HAP-1 (cell line): ENCODE measurements around the gene FAF1.
A peak's percentile ranks its signal among the peaks of the same experiment; 100 is the strongest.
"Not testable (repeated sequence)": the region's sequence is repeated elsewhere in the genome, so short reads cannot be mapped to it uniquely, and the experiment has no call there.

ENCODE experiments used
- DNase-seq, 2 experiments: peaks; one replicate each; pipeline ENCODE4 v3.0.0-alpha.2; 2016 to 2020; ENCODE audit warnings: low spot score in 2 of 2
- H3K27me3 ChIP-seq: fragments of 250-450 bp; sonication (Bioruptor Pico); 2 replicates; pipeline ENCODE4 v1.5.1; 2020; ENCODE audit warnings: low read depth, mild to moderate bottlenecking, moderate library complexity
- H3K36me3 ChIP-seq: fragments of 250-450 bp; sonication (Bioruptor Pico); replicated peaks from 2 replicates; pipeline ENCODE4 v1.5.1; 2020; ENCODE audit warnings: mild to moderate bottlenecking
- H3K4me1 ChIP-seq: fragments of 250-450 bp; sonication (Bioruptor Pico); 2 replicates; pipeline ENCODE4 v1.5.1; 2020; ENCODE audit warnings: mild to moderate bottlenecking
- H3K4me3 ChIP-seq: fragments of 250-450 bp; sonication (Bioruptor Pico); 2 replicates; pipeline ENCODE4 v1.5.1; 2020; ENCODE audit warnings: mild to moderate bottlenecking, moderate library complexity
- H3K9me3 ChIP-seq: fragments of 250-450 bp; sonication (Bioruptor Pico); 2 replicates; pipeline ENCODE4 v1.5.1; 2020; ENCODE audit warnings: mild to moderate bottlenecking, moderate library complexity
- in situ Hi-C: fragments of 300-500 bp; cut with MboI; formaldehyde crosslinking; loops from 3 replicates; pipeline ENCODE4 v1.14.3; 2020; ENCODE audit warnings: low sequenced_read_pairs, inconsistent platforms, mixed read lengths

FAF1 gene

GRCh38 chr1:50894340-50894739, 65.7 kb downstream of the FAF1 start:
- no peaks in the 10 kb centered on the region for H3K27me3 ChIP-seq
- in situ Hi-C loops = no loop called here
- no peaks in the 10 kb centered on the region for H3K4me1 ChIP-seq
- DNase-seq = no peak
- H3K36me3 ChIP-seq = no peaks in the 10 kb centered on the region
- H3K9me3 ChIP-seq = no peaks in the 10 kb centered on the region; the same call in 1 of the 2 replicates
- H3K4me3 ChIP-seq = no peak overlapping the region

DNA sequence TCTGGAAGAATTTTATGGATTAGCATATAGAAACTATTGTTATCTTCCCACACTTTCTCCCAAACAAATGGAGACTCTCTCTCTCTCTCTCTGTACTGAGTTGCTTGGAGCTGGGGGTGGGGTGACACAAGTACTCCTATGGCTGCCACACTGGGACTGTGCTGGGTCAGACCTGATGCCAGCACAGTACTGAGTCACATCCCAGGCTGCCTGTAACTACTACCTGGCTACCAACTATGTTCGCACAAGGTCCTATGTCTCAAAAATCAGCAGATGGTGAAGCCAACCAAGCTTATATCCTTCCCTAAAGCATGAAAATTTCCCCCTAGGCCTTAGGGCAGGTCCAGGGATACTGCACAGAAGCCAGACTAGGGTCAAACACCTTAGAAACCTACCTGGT, 66.6 kb downstream of the FAF1 start:
- Histone ChIP-seq H3K36me3 (no peaks in the 10 kb centered on the region), H3K27me3 (no peaks in the 10 kb centered on the region), H3K9me3 (no peaks in the 10 kb centered on the region; the same call in 1 of the 2 replicates), H3K4me1 (no peaks in the 10 kb centered on the region), H3K4me3 (no peak overlapping the region)
- DNase-seq = no peak
- in situ Hi-C loops = no loop called here

DNA sequence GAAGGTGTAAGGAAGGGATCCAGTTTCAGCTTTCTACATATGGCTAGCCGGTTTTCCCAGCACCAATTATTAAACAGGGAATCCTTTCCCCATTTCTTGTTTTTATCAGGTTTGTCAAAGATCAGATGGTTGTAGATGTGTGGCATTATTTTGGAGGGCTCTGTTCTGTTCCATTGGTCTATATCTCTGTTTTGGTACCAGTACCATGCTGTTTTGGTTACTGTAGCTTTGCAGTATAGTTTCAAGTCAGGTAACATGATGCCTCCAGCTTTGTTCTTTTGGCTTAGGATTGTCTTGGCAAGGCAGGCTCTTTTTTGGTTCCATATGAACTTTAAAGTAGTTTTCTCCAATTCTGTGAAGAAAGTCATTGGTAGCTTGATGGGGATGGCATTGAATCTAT, 72.5 kb downstream of the FAF1 start:
- H3K36me3 ChIP-seq, DNase-seq, H3K27me3 ChIP-seq, H3K9me3 ChIP-seq, H3K4me3 ChIP-seq, H3K4me1 ChIP-seq, in situ Hi-C loops: not testable (repeated sequence)

DNA sequence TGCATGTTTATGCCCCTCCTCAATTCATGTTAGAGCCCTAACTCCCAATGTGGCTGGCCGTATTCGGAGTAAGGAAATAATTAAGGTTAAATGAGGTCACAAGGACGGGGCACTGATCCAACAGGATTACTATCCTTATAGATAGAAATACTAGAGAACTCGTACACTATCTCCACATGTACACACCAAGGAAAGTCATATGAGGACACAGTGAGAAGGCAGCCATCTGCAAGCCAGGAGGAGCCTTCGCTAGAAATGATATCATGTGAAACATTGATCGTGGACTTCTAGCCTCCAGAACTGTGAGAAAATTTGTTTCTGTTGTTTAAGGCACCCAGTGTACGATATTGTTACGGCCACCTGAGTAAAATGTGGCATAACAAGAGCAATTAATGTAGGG, 79.7 kb downstream of the FAF1 start:
- no peaks in the 10 kb centered on the region for H3K27me3 ChIP-seq
- H3K4me1 ChIP-seq = peaks cover 2% of the 10 kb centered on the region
- no peak for DNase-seq
- no peaks in the 10 kb centered on the region for H3K36me3 ChIP-seq
- in situ Hi-C loops = no loop called here
- H3K9me3 ChIP-seq = no peaks in the 10 kb centered on the region
- H3K4me3 ChIP-seq = no peak overlapping the region

GRCh38 chr1:50879137-50879536, 80.9 kb downstream of the FAF1 start:
- Histone ChIP-seq H3K27me3 (no peaks in the 10 kb centered on the region), H3K4me1 (peaks cover 2% of the 10 kb centered on the region), H3K4me3 (no peak overlapping the region), H3K9me3 (no peaks in the 10 kb centered on the region), H3K36me3 (no peaks in the 10 kb centered on the region)
- no peak for DNase-seq
- in situ Hi-C loops = no loop called here

DNA sequence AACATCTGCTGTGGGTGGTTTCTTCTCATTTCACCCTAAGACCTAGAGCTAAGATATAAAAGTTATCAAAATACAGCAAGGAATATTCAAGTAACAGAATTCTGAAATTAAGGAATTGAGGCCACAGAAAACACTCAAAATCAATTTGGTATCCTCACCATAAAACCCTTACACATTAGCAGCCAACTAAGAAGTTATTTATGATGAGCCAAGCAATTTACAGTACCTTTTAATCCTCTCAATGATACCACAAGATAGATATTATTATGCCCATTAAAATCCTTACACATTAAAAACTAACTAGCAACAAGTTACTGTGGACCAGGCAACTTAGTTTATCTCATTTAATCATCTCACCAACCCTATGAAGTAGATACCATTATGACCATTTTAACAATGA, 81.6 kb downstream of the FAF1 start:
- no peaks in the 10 kb centered on the region for H3K27me3 ChIP-seq
- peaks cover 2% of the 10 kb centered on the region for H3K4me1 ChIP-seq
- in situ Hi-C loops = no loop called here
- H3K9me3 ChIP-seq = no peaks in the 10 kb centered on the region
- DNase-seq = no peak
- H3K4me3 ChIP-seq = no peak overlapping the region
- no peaks in the 10 kb centered on the region for H3K36me3 ChIP-seq

GRCh38 chr1:50877641-50878040, 82.4 kb downstream of the FAF1 start:
- Histone ChIP-seq H3K36me3 (no peaks in the 10 kb centered on the region), H3K4me1 (peaks cover 2% of the 10 kb centered on the region), H3K9me3 (no peaks in the 10 kb centered on the region), H3K4me3 (no peak overlapping the region), H3K27me3 (no peaks in the 10 kb centered on the region)
- DNase-seq = no peak
- in situ Hi-C loops = no loop called here

GRCh38 chr1:50873458-50874187, 86.4 kb downstream of the FAF1 start:
- no peaks in the 10 kb centered on the region for H3K36me3 ChIP-seq
- peak; percentile 53 to 82 for DNase-seq
- no peak overlapping the region for H3K4me3 ChIP-seq
- no peaks in the 10 kb centered on the region for H3K9me3 ChIP-seq
- in situ Hi-C loops = no loop called here
- H3K4me1 ChIP-seq = peaks cover 2% of the 10 kb centered on the region
- H3K27me3 ChIP-seq = no peaks in the 10 kb centered on the region

DNA sequence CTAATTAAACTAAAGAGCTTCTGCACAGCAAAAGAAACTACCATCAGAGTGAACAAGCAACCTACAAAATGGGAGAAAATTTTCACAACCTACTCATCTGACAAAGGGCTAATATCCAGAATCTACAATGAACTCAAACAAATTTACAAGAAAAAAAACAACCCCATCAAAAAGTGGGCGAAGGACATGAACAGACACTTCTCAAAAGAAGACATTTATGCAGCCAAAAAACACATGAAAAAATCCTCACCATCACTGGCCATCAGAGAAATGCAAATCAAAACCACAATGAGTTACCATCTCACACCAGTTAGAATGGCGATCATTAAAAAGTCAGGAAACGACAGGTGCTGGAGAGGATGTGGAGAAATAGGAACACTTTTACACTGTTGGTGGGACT, 95.2 kb downstream of the FAF1 start:
- H3K27me3 ChIP-seq, in situ Hi-C loops, H3K9me3 ChIP-seq, H3K4me1 ChIP-seq, H3K4me3 ChIP-seq, H3K36me3 ChIP-seq, DNase-seq: not testable (repeated sequence)

- Histone ChIP-seq H3K27me3 (no peaks in the 10 kb centered on the region), H3K9me3 (peaks cover 7% of the 10 kb centered on the region), H3K36me3 (no peaks in the 10 kb centered on the region), H3K4me1 (no peaks in the 10 kb centered on the region), H3K4me3 (no peak overlapping the region)
- DNase-seq = no peak
- in situ Hi-C loops = no loop called here
These were observed 98.3 kb downstream of the FAF1 start for GRCh38 chr1:50861772-50862171.

- in situ Hi-C loops = no loop called here
- H3K4me1 ChIP-seq = no peaks in the 10 kb centered on the region
- H3K4me3 ChIP-seq = no peak overlapping the region
- peaks cover 7% of the 10 kb centered on the region for H3K9me3 ChIP-seq
- H3K27me3 ChIP-seq = no peaks in the 10 kb centered on the region
- no peaks in the 10 kb centered on the region for H3K36me3 ChIP-seq
- no peak for DNase-seq
These were observed 99.4 kb downstream of the FAF1 start for GRCh38 chr1:50860702-50861101.

GRCh38 chr1:50860256-50860655, 99.8 kb downstream of the FAF1 start:
- Histone ChIP-seq H3K27me3 (no peaks in the 10 kb centered on the region), H3K4me3 (no peak overlapping the region), H3K9me3 (peaks cover 7% of the 10 kb centered on the region), H3K4me1 (no peaks in the 10 kb centered on the region), H3K36me3 (no peaks in the 10 kb centered on the region)
- DNase-seq = no peak
- in situ Hi-C loops = no loop called here

DNA sequence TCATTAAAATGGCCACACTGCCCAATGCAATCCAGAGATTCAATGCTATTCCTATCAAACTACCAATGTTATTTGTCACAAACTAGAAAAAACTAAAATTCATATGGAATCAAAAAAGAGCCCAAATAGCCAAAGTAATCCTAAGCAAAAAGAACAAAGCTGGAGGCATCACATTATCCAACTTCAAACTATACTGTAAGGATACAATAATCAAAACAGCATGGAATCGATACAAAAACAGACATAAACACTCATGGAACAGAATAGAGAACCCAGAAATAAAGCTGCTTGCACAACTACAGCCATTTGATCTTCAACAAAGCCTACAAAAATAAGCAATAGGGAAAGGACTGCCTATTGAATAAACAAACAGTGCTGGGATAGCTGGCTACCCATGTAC, 100.4 kb downstream of the FAF1 start:
- Histone ChIP-seq H3K4me3 (no peak overlapping the region), H3K36me3 (no peaks in the 10 kb centered on the region), H3K9me3 (peaks cover 7% of the 10 kb centered on the region), H3K27me3 (no peaks in the 10 kb centered on the region), H3K4me1 (no peaks in the 10 kb centered on the region)
- in situ Hi-C loops = no loop called here
- DNase-seq = no peak

DNA sequence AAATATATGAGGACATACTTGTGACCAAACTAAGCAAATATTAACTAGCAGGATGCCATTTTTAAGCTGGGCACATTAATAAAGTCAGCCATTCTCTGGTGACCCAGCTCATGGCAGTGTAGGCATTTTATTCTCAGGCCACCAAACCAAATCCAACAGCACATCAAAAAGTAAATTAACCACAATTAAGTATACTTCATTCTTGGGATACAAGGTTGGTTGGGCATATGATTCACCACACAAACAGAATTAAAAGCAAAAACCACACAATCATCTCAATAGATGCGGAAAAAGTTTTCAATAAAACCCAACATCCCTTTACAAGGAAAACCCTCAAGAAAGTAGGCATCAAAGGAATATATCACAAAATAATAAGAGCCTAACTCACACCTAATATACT, 101.3 kb downstream of the FAF1 start:
- no peaks in the 10 kb centered on the region for H3K36me3 ChIP-seq
- in situ Hi-C loops = no loop called here
- peaks cover 7% of the 10 kb centered on the region for H3K9me3 ChIP-seq
- no peaks in the 10 kb centered on the region for H3K27me3 ChIP-seq
- H3K4me3 ChIP-seq = no peak overlapping the region
- DNase-seq = no peak
- no peaks in the 10 kb centered on the region for H3K4me1 ChIP-seq

GRCh38 chr1:50857702-50858101, 102.4 kb downstream of the FAF1 start:
- Histone ChIP-seq H3K36me3 (no peaks in the 10 kb centered on the region), H3K4me1 (no peaks in the 10 kb centered on the region), H3K9me3 (peaks cover 7% of the 10 kb centered on the region), H3K27me3 (no peaks in the 10 kb centered on the region), H3K4me3 (no peak overlapping the region)
- DNase-seq = no peak
- in situ Hi-C loops = no loop called here
